SK-N-SH treated with all-trans-retinoic acid at 6 μM for 48 hours (cell line): ENCODE results near the gene CERS4.

Experiments used
- ESRRG ChIP-seq: fragments of 250-450 bp; sonication (Bioruptor Pico); IDR thresholded peaks from 2 replicates; pipeline ENCODE4 v1.6.1; 2021; ENCODE audit warnings: mild to moderate bottlenecking
- ZFP30 ChIP-seq: fragments of 450-650 bp; formaldehyde crosslinking; IDR thresholded peaks from 2 replicates; pipeline ENCODE4 v1.5.0; 2022; ENCODE audit warnings: mild to moderate bottlenecking, moderate library complexity
- TF ChIP-seq, protein P1 (sequence below): fragments of 250-450 bp; sonication (Bioruptor Pico); IDR thresholded peaks from 2 replicates; pipeline ENCODE4 v1.8.0; 2020; ENCODE audit warnings: mild to moderate bottlenecking, moderate library complexity, borderline replicate concordance

GRCh38 chr19:8204961-8205360 is 4.2 kb upstream of the CERS4 start:
- TF ChIP-seq ZFP30 (no peak), ESRRG (CRISPR knock-in tag) (no peak)
- TF ChIP-seq, protein P1, sequence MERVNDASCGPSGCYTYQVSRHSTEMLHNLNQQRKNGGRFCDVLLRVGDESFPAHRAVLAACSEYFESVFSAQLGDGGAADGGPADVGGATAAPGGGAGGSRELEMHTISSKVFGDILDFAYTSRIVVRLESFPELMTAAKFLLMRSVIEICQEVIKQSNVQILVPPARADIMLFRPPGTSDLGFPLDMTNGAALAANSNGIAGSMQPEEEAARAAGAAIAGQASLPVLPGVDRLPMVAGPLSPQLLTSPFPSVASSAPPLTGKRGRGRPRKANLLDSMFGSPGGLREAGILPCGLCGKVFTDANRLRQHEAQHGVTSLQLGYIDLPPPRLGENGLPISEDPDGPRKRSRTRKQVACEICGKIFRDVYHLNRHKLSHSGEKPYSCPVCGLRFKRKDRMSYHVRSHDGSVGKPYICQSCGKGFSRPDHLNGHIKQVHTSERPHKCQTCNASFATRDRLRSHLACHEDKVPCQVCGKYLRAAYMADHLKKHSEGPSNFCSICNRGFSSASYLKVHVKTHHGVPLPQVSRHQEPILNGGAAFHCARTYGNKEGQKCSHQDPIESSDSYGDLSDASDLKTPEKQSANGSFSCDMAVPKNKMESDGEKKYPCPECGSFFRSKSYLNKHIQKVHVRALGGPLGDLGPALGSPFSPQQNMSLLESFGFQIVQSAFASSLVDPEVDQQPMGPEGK (CRISPR knock-in tag), result no peak
